Stimulated activated CD4-positive, alpha-beta T cell treated with anti-CD3 and anti-CD28 coated beads, Interleukin-15, amount 100 ng/mL, for 1 hour (primary cell): Measurements from ENCODE around the gene PCDHGB5.
"Not testable (repeated sequence)": the region's sequence is repeated elsewhere in the genome, so short reads cannot be mapped to it uniquely, and the experiment has no call there.

Source experiments
- DNase-seq, 2 donors: peaks; one replicate each; pipeline ENCODE4 v3.0.0-alpha.2; 2020; ENCODE audit warnings: low read depth in 1 of 2, low spot score in 1 of 2

The PCDHGB5 gene

GRCh38 chr5:141409598-141410306 lies 12.0 kb downstream of the PCDHGB5 start:
- DNase-seq: no peak

- DNase-seq: no peak
Observed at GRCh38 chr5:141411575-141411974, 13.8 kb downstream of the PCDHGB5 start.

GRCh38 chr5:141412854-141413539 lies 15.2 kb downstream of the PCDHGB5 start, which contains the start of gene PCDHGA10:
PCDHGA10 (plus strand) TSS chr5:141412987; CDS start chr5:141413176, 189 bp downstream.
- no peak for DNase-seq

- DNase-seq: no peak
Observed at GRCh38 chr5:141413540-141414069, 15.9 kb downstream of the PCDHGB5 start.

GRCh38 chr5:141414548-141415274 lies 17.0 kb downstream of the PCDHGB5 start:
- not testable (repeated sequence) for DNase-seq

- not testable (repeated sequence) for DNase-seq
Observed at GRCh38 chr5:141415275-141415618, 17.5 kb downstream of the PCDHGB5 start.

GRCh38 chr5:141417494-141418172 lies 19.9 kb downstream of the PCDHGB5 start, which contains the start of gene PCDHGB7:
PCDHGB7 (plus strand) TSS chr5:141417677; CDS start chr5:141417860, 183 bp downstream.
- not testable (repeated sequence) for DNase-seq

- DNase-seq: no peak
Observed at GRCh38 chr5:141419074-141419880, 21.5 kb downstream of the PCDHGB5 start.

GRCh38 chr5:141420855-141421488 lies 23.2 kb downstream of the PCDHGB5 start, which contains the start of gene PCDHGA11:
PCDHGA11 (plus strand) TSS chr5:141421051; CDS start chr5:141421228, 177 bp downstream.
- no peak for DNase-seq

- DNase-seq: no peak
Observed at GRCh38 chr5:141421489-141421855, 23.7 kb downstream of the PCDHGB5 start.

- no peak for DNase-seq
Observed at GRCh38 chr5:141422742-141423291, 25.1 kb downstream of the PCDHGB5 start.

- no peak for DNase-seq
Observed at GRCh38 chr5:141427783-141428426, 30.2 kb downstream of the PCDHGB5 start.

GRCh38 chr5:141430332-141431113 lies 32.8 kb downstream of the PCDHGB5 start, which contains the start of gene PCDHGA12:
PCDHGA12 (plus strand) TSS chr5:141430507; CDS start chr5:141430760, 253 bp downstream.
- DNase-seq: no peak

- DNase-seq: no peak
Observed at GRCh38 chr5:141431286-141431685, 33.5 kb downstream of the PCDHGB5 start.

- not testable (repeated sequence) for DNase-seq
Observed at GRCh38 chr5:141432308-141432707, 34.6 kb downstream of the PCDHGB5 start.

GRCh38 chr5:141432726-141433125 lies 35.0 kb downstream of the PCDHGB5 start:
- not testable (repeated sequence) for DNase-seq

GRCh38 chr5:141434006-141434405 lies 36.3 kb downstream of the PCDHGB5 start:
- no peak for DNase-seq

GRCh38 chr5:141437221-141437620 lies 39.5 kb downstream of the PCDHGB5 start:
- DNase-seq: no peak
